AG04450 (cell line): ENCODE measurements around the gene CAPN11. TPM values are rescaled to one million over a fixed set of nuclear protein-coding genes. Genes with fewer than 3 reads are reported as not detected.
"Not testable (repeated sequence)": the region's sequence is repeated elsewhere in the genome, so short reads cannot be mapped to it uniquely, and the experiment has no call there.

Experiments used
- CTCF ChIA-PET: fragments of 300-600, 350-600 bp; formaldehyde crosslinking; extraction: SDS; loops from one replicate; lab custom pipeline; 2022; ENCODE audit warnings: antibody characterized with exemption, inconsistent platforms; lab: Charles Lee
- POLR2A ChIA-PET: fragments of 350-600 bp; formaldehyde crosslinking; extraction: SDS; loops from one replicate; lab custom pipeline; 2021; ENCODE audit warnings: antibody characterized with exemption, inconsistent platforms; lab: Yijun Ruan, JAX
- DNase-seq: peaks from one replicate; pipeline ENCODE4 v3.0.0-alpha.2; 2011; ENCODE audit warnings: low read depth, low spot score
- H3K27ac ChIP-seq: one replicate; pipeline ENCODE4 v1.5.1; 2012; ENCODE audit warnings: low read depth, low read length, control low read depth
- H3K27me3 ChIP-seq: one replicate; pipeline ENCODE4 v1.6.0; 2012; ENCODE audit warnings: low read length; ENCODE audit not compliant: control insufficient read depth, insufficient read depth
- H3K4me3 ChIP-seq: 2 replicates; pipeline ENCODE4 v1.5.1; 2011; ENCODE audit warnings: mild to moderate bottlenecking, low read depth, low read length, control low read depth
- H3K9me3 ChIP-seq: 2 replicates; pipeline ENCODE4 v1.5.1; 2012; ENCODE audit warnings: low read length; ENCODE audit not compliant: control insufficient read depth, insufficient read depth
- polyA plus RNA-seq: library from polyadenylated mRNA; depleted of rRNA; stranded (reverse); fragments of >200 nt; gene quantifications from 2 replicates; pipeline ENCODE4 v1.2.3, GENCODE V29; 2011
- TF ChIP-seq, protein P1 (sequence below): IDR thresholded peaks from 2 replicates; pipeline ENCODE4 v1.5.1; 2011; ENCODE audit warnings: low read depth, low read length, control low read depth, inconsistent platforms

Gene CAPN11
- polyA plus RNA-seq, 1 experiment, result 0.04 TPM

DNA sequence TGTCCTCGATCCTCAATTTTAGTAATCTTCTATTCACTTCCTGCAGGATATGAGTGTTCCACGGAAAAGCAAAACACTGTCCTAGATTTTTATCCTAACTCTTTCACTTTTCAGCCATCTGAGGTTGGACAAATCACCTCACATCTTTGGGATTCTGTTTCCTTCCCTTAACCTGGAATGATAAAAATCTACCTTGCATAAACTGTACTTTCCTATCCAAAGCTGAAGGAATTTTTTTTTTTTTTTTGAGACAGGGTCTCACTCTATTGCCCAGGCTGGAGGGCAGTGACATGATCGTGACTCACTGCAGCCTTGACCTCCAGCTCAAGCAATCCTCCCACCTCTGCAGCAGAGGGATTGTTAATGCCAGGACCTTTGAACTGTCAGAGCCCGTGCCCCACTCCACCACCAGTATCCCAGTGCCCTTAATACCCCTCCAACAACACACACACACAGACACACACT lies 20.5 kb downstream of the CAPN11 start:
- no peak for DNase-seq
- H3K27me3 ChIP-seq, result peaks cover 9% of the 10 kb centered on the region
- no peak overlapping the region for H3K27ac ChIP-seq
- H3K4me3 ChIP-seq, result no peak overlapping the region
- ChIA-PET CTCF (no interaction called here), POLR2A (no interaction called here)
- TF ChIP-seq, protein P1, sequence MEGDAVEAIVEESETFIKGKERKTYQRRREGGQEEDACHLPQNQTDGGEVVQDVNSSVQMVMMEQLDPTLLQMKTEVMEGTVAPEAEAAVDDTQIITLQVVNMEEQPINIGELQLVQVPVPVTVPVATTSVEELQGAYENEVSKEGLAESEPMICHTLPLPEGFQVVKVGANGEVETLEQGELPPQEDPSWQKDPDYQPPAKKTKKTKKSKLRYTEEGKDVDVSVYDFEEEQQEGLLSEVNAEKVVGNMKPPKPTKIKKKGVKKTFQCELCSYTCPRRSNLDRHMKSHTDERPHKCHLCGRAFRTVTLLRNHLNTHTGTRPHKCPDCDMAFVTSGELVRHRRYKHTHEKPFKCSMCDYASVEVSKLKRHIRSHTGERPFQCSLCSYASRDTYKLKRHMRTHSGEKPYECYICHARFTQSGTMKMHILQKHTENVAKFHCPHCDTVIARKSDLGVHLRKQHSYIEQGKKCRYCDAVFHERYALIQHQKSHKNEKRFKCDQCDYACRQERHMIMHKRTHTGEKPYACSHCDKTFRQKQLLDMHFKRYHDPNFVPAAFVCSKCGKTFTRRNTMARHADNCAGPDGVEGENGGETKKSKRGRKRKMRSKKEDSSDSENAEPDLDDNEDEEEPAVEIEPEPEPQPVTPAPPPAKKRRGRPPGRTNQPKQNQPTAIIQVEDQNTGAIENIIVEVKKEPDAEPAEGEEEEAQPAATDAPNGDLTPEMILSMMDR, result no peak
- no peaks in the 10 kb centered on the region for H3K9me3 ChIP-seq

DNA sequence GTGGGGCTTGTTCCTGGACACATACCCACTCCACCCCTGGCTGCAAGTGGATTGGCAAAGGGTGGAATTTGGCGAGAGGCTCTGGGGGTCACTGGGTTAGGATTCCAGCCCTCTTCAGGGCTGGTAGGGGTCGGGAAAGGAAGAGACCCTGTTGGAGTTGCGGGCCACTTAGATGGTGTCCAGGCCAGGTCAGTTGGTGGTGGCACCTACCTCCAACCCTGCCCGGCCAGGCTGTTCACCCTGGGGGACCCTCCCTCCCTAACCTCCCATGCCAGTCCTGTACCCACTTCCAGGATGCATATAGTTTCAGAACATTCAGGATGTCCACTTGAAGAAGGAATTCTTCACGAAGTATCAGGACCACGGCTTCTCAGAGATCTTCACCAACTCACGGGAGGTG lies 21.0 kb downstream of the CAPN11 start:
- CTCF ChIA-PET, result interaction anchor here (1.2 kb wide), 1 partner anchor 55 kb away, joined by 5 read pairs; no protein-coding TSS in a partner anchor
- Histone ChIP-seq H3K4me3 (no peak overlapping the region), H3K9me3 (no peaks in the 10 kb centered on the region), H3K27ac (no peak overlapping the region), H3K27me3 (peaks cover 9% of the 10 kb centered on the region)
- DNase-seq, result no peak
- TF ChIP-seq, protein P1, result no peak
- POLR2A ChIA-PET, result no interaction called here

DNA sequence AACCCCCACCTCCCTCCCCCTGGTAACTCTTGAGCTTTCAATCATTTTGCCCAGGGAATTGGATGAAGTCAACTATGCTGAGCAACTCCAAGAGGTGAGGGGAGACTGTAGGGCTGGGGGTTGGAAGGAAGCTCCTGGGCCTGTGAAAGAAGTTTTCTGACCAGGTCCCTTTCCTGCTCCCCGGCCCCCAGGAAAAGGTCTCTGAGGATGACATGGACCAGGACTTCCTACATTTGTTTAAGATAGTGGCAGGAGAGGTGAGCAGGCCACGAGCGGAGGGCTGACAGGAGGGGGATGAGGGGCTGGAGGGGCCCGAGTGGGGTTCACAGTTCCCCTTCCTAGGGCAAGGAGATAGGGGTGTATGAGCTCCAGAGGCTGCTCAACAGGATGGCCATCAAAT lies 21.8 kb downstream of the CAPN11 start:
- Histone ChIP-seq H3K27ac (no peak overlapping the region), H3K9me3 (no peaks in the 10 kb centered on the region), H3K4me3 (no peak overlapping the region), H3K27me3 (peaks cover 9% of the 10 kb centered on the region)
- no peak for DNase-seq
- POLR2A ChIA-PET, result no interaction called here
- CTCF ChIA-PET, result interaction anchor here (1.2 kb wide), 1 partner anchor 54 kb away, joined by 5 read pairs; no protein-coding TSS in a partner anchor
- TF ChIP-seq, protein P1, result no peak

DNA sequence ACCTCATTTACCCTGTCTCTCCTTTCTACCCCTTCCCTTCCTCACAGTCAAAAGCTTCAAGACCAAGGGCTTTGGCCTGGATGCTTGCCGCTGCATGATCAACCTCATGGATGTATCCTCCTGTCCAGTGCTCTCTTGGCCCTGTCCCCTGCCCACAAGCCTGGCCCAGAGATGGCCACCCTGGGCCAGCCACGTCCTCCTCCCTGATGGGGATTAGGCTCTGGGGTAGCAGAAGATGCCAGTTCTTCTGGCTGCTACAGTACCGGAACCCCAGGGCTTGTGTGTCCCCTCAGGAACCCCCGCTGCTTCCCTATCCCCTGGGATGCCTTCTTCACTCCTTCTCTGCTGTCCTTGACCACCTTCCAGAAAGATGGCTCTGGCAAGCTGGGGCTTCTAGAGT lies 22.3 kb downstream of the CAPN11 start:
- TF ChIP-seq, protein P1, result no peak
- Histone ChIP-seq H3K9me3 (no peaks in the 10 kb centered on the region), H3K4me3 (no peak overlapping the region), H3K27me3 (peaks cover 9% of the 10 kb centered on the region), H3K27ac (no peak overlapping the region)
- no peak for DNase-seq
- CTCF ChIA-PET, result interaction anchor here (1.2 kb wide), 1 partner anchor 54 kb away, joined by 5 read pairs; no protein-coding TSS in a partner anchor
- POLR2A ChIA-PET, result no interaction called here

DNA sequence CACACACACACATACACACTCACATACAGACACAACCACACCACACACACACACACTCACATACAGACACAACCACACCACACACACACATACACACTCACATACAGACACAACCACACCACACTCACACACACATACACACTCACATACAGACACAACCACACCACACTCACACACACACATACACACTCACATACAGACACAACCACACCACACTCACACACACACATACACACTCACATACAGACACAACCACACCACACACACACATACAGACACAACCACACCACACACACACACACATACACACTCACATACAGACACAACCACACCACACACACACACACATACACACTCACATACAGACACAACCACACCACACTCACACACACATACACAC lies 23.2 kb downstream of the CAPN11 start:
- H3K27me3 ChIP-seq, result peaks cover 13% of the 10 kb centered on the region
- H3K4me3 ChIP-seq, H3K27ac ChIP-seq, POLR2A ChIA-PET, CTCF ChIA-PET, DNase-seq, H3K9me3 ChIP-seq: not testable (repeated sequence)
